Measurements from ENCODE around the gene ZNF394. TPM values are rescaled to one million over a fixed set of nuclear protein-coding genes. Genes with fewer than 3 reads are reported as not detected.

ZNF394 gene
- total RNA-seq, 1 experiment from 2014 or later, result 24.2 TPM

- Histone ChIP-seq H3K79me2 (ENCODE audit: insufficient read depth, low read length) (no peaks in the 10 kb centered on the region), H2BK20ac (ENCODE audit: low read depth, low read length, poor library complexity, severe bottlenecking) (no peak overlapping the region), H3K9ac (ENCODE audit: extremely low read depth, insufficient read length, low read length) (no peak overlapping the region), H3K23me2 (ENCODE audit: insufficient read length, low read depth, low read length, poor library complexity, severe bottlenecking) (no peaks in the 10 kb centered on the region), H3K27ac (ENCODE audit: insufficient read length, low read depth, low read length) (no peak overlapping the region), H2AK5ac (ENCODE audit: insufficient read length, low read length) (no peak overlapping the region), H3K79me1 (ENCODE audit: insufficient read depth, low read depth, low read length, poor library complexity, severe bottlenecking) (no peaks in the 10 kb centered on the region), H4K20me1 (ENCODE audit: control insufficient read depth, insufficient read depth, insufficient read length) (no peaks in the 10 kb centered on the region), H3K4me1 (ENCODE audit: insufficient read depth, low read length) (no peaks in the 10 kb centered on the region), H3K56ac (ENCODE audit: insufficient read length, low read depth, low read length) (no peak overlapping the region), H4K91ac (ENCODE audit: insufficient read length, low read depth, low read length) (no peak overlapping the region), H3T11ph (ENCODE audit: low read length) (no peak overlapping the region), H3K23ac (ENCODE audit: insufficient read length, low read depth, low read length) (no peak overlapping the region), H2BK15ac (ENCODE audit: low read depth, low read length) (no peak overlapping the region), H3K4me2 (ENCODE audit: insufficient read depth, insufficient read length, low read length) (no peak overlapping the region), H2BK5ac (ENCODE audit: insufficient read length, low read length) (no peak overlapping the region), H2AFZ (ENCODE audit: low read length) (no peak overlapping the region), H4K5ac (ENCODE audit: insufficient read length, low read depth, low read length) (no peak overlapping the region), H3K9me3 (ENCODE audit: control insufficient read depth, low read depth, low read length) (no peaks in the 10 kb centered on the region), H2BK120ac (ENCODE audit: low read depth, low read length, poor library complexity, severe bottlenecking) (no peak overlapping the region), H3K14ac (ENCODE audit: insufficient read depth, low read length) (no peak overlapping the region), H3K4ac (ENCODE audit: low read depth, low read length) (no peak overlapping the region), H4K8ac (replicated peaks; ENCODE audit: insufficient read length, low read depth, low read length) (no peak overlapping the region), H3K27me3 (ENCODE audit: insufficient read depth, low read length) (no peaks in the 10 kb centered on the region), H3K18ac (ENCODE audit: insufficient read length, low read depth, low read length) (no peak overlapping the region), H2BK12ac (ENCODE audit: insufficient read length, low read depth, low read length) (no peak overlapping the region)
- no CpG with 5 or more reads among the region's 5 CpGs for WGBS (ENCODE audit: extremely low coverage, insufficient read length, low lambda C conversion rate)
- no peaks in the 10 kb centered on the region for H3K4me1 Mint-ChIP-seq
- DNase-seq, result no peak
- no peaks in the 10 kb centered on the region for H3K27me3 Mint-ChIP-seq (ENCODE audit: low read depth)
- peak overlapping the region in 2 of 3 experiments; percentile 23 to 27; a peak in 3 of 7 replicates for H3K27ac Mint-ChIP-seq
- H3K9me3 Mint-ChIP-seq, result no peaks in the 10 kb centered on the region
- peaks cover 11 to 28% (median 19%) of the 10 kb centered on the region in 3 experiments; a peak in 6 of 7 replicates for H3K36me3 Mint-ChIP-seq (ENCODE audit: insufficient read depth in 1 of 3, low read depth in 3 of 3)
- TF ChIP-seq CTCF (conservative IDR thresholded peaks at IDR 0.05), result no peak
- no peak overlapping the region for H3K4me3 Mint-ChIP-seq
Measured at GRCh38 chr7:99485094-99485493, 15.0 kb downstream of the ZNF394 start.

Measured in H9 (cell line).